AG09319 (cell line): ENCODE results near the gene HCK.
"Not testable (repeated sequence)": the region's sequence is repeated elsewhere in the genome, so short reads cannot be mapped to it uniquely, and the experiment has no call there.

ENCODE experiments used
- DNase-seq: peaks from one replicate; pipeline ENCODE4 v3.0.0-alpha.2; 2010; ENCODE audit warnings: low read depth; ENCODE audit errors: extremely low read depth
- TF ChIP-seq, protein P1 (sequence below): IDR thresholded peaks from 2 replicates; pipeline ENCODE4 v1.5.1; 2011; ENCODE audit warnings: low read depth, mild to moderate bottlenecking, inconsistent platforms, low read length, moderate library complexity

Gene HCK

GRCh38 chr20:32031007-32031958 lies 20.8 kb upstream of the HCK start:
- TF ChIP-seq, protein P1, sequence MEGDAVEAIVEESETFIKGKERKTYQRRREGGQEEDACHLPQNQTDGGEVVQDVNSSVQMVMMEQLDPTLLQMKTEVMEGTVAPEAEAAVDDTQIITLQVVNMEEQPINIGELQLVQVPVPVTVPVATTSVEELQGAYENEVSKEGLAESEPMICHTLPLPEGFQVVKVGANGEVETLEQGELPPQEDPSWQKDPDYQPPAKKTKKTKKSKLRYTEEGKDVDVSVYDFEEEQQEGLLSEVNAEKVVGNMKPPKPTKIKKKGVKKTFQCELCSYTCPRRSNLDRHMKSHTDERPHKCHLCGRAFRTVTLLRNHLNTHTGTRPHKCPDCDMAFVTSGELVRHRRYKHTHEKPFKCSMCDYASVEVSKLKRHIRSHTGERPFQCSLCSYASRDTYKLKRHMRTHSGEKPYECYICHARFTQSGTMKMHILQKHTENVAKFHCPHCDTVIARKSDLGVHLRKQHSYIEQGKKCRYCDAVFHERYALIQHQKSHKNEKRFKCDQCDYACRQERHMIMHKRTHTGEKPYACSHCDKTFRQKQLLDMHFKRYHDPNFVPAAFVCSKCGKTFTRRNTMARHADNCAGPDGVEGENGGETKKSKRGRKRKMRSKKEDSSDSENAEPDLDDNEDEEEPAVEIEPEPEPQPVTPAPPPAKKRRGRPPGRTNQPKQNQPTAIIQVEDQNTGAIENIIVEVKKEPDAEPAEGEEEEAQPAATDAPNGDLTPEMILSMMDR = peak; percentile 74
- DNase-seq = peak; percentile 68

- TF ChIP-seq, protein P1 = no peak
- DNase-seq = no peak
Measured at GRCh38 chr20:32033316-32033715, 18.7 kb upstream of the HCK start.

GRCh38 chr20:32033721-32034120 lies 18.3 kb upstream of the HCK start:
- DNase-seq = not testable (repeated sequence)

- TF ChIP-seq, protein P1 = peak; percentile 30
- DNase-seq = no peak
Measured at GRCh38 chr20:32034581-32035425, 17.2 kb upstream of the HCK start.

GRCh38 chr20:32035426-32035779 lies 16.6 kb upstream of the HCK start:
- TF ChIP-seq, protein P1 = no peak
- DNase-seq = no peak

DNA sequence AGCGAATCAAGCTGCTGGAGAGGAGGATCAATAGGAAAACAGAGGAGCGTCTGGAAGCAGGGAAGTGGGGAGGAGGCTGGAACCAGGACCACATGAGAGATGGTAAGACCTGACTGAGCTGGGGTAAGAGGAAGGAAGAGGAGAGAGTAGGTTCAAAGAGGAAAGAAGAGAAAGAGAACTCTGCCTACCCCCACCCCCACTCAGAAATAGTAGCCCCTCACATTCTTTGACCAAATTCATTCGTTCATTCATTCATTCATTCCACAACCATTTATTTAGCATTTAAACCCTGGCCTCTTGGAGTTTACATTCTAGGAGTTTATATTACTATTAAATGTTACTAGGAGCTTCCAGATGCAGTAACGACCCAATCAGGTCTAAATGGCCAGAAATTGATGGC lies 15.8 kb upstream of the HCK start:
- TF ChIP-seq, protein P1 = no peak
- no peak for DNase-seq

GRCh38 chr20:32036716-32037485 lies 15.1 kb upstream of the HCK start:
- TF ChIP-seq, protein P1 = no peak
- DNase-seq = peak; percentile 16
